Panc1 (cell line): Measurements from ENCODE around the gene MAD1L1. TPM values are rescaled to one million over a fixed set of nuclear protein-coding genes. Genes with fewer than 3 reads are reported as not detected.

Experiments used
- ATAC-seq: fragments of 200-7000 bp; cut with Tn5 transposase; 2 replicates; pipeline ENCODE4 v1.9.1; 2020; ENCODE audit warnings: mild to moderate bottlenecking, moderate library complexity
- BruUV-seq: library from RNA; stranded (reverse); fragments of 400-500 nt; replicated peaks from 2 replicates; lab custom pipeline; 2021; lab: Mats Ljungman, UMichigan
- CTCF ChIA-PET: fragments of 300-600 bp; sonication (Branson Sonifier 250); formaldehyde crosslinking; loops from one replicate; lab custom pipeline; 2022; ENCODE audit warnings: antibody characterized with exemption; lab: Charles Lee
- POLR2A ChIA-PET: fragments of 300-600 bp; sonication (Branson Sonifier 250); formaldehyde crosslinking; loops from one replicate; lab custom pipeline; 2022; ENCODE audit warnings: antibody characterized with exemption; lab: Charles Lee
- DNase-seq: peaks from one replicate; pipeline ENCODE4 v3.0.0-alpha.2; 2010; ENCODE audit warnings: low read depth, low spot score
- H3K27ac ChIP-seq: 2 replicates; pipeline ENCODE4 v1.5.1; 2011; ENCODE audit warnings: mild to moderate bottlenecking, low read length, inconsistent platforms
- H3K27me3 ChIP-seq: fragments of 200-500 bp; sonication (Bioruptor generic); 2 replicates; pipeline ENCODE4 v1.6.0; 2014; ENCODE audit warnings: low read length, inconsistent platforms; ENCODE audit not compliant: control insufficient read depth, insufficient read depth
- H3K36me3 ChIP-seq: fragments of 200-500 bp; sonication (Bioruptor generic); 2 replicates; pipeline ENCODE4 v1.5.1; 2014; ENCODE audit warnings: inconsistent platforms, mild to moderate bottlenecking, low read length, moderate library complexity; ENCODE audit not compliant: control insufficient read depth, insufficient read depth
- H3K4me1 ChIP-seq: 2 replicates; pipeline ENCODE4 v1.5.1; 2011; ENCODE audit warnings: inconsistent platforms, mild to moderate bottlenecking, low read length, moderate library complexity; ENCODE audit not compliant: control insufficient read depth, insufficient read depth
- H3K4me3 ChIP-seq, 2 experiments: 2 replicates each; pipeline ENCODE4 v1.5.1; 2011 to 2012; ENCODE audit warnings: low read depth in 2 of 2, low read length in 2 of 2, mild to moderate bottlenecking in 2 of 2, inconsistent platforms in 1 of 2, moderate library complexity in 1 of 2
- H3K9me3 ChIP-seq: fragments of 200-500 bp; sonication (Bioruptor generic); 2 replicates; pipeline ENCODE4 v1.5.1; 2014; ENCODE audit warnings: low read depth, mild to moderate bottlenecking, inconsistent platforms, low read length, moderate library complexity; ENCODE audit not compliant: control insufficient read depth, insufficient read depth
- POLR2AphosphoS5 ChIP-seq: IDR thresholded peaks from 2 replicates; pipeline ENCODE4 v1.6.1; 2012; ENCODE audit warnings: mild to moderate bottlenecking, low read depth, low read length, moderate library complexity
- SIN3A ChIP-seq: IDR thresholded peaks from 2 replicates; pipeline ENCODE4 v1.6.1; 2012; ENCODE audit warnings: low read depth, mild to moderate bottlenecking, low read length, moderate library complexity, borderline replicate concordance; ENCODE audit not compliant: insufficient read depth
- TCF7L2 ChIP-seq: IDR thresholded peaks from 2 replicates; pipeline ENCODE4 v1.6.1; 2011; ENCODE audit warnings: mild to moderate bottlenecking, low read depth, low read length, inconsistent platforms
- in situ Hi-C: cut with HindIII; loops from 2 replicates; pipeline ENCODE4 v1.10.0; 2016; ENCODE audit warnings: low sequenced_read_pairs, low pct_unique_long_range_greater_than_20kb
- intact Hi-C: fragments of 100-400 bp; cut with micrococcal nuclease; formaldehyde crosslinking; loops from one replicate; pipeline ENCODE4 v1.10.0; 2022; ENCODE audit not compliant: unreplicated experiment
- total RNA-seq: library from RNA; stranded (reverse); gene quantifications from one replicate; pipeline ENCODE4 v1.2.1, GENCODE V29; 2021; ENCODE audit not compliant: unreplicated experiment
- TF ChIP-seq, protein P1 (sequence below): fragments of 450-650 bp; IDR thresholded peaks from 2 replicates; pipeline ENCODE4 v1.5.1; 2017; ENCODE audit warnings: mild to moderate bottlenecking
- TF ChIP-seq, protein P2 (sequence below), 2 experiments: IDR thresholded peaks; 2 replicates each; pipeline ENCODE4 v1.6.1; 2011 to 2012; ENCODE audit warnings: low read depth in 2 of 2, control low read depth in 1 of 2, low read length in 1 of 2, mild to moderate bottlenecking in 1 of 2, moderate library complexity in 1 of 2; ENCODE audit not compliant: insufficient read depth in 1 of 2

The MAD1L1 gene
- total RNA-seq, 1 experiment from 2014 or later, result 70.8 TPM

DNA sequence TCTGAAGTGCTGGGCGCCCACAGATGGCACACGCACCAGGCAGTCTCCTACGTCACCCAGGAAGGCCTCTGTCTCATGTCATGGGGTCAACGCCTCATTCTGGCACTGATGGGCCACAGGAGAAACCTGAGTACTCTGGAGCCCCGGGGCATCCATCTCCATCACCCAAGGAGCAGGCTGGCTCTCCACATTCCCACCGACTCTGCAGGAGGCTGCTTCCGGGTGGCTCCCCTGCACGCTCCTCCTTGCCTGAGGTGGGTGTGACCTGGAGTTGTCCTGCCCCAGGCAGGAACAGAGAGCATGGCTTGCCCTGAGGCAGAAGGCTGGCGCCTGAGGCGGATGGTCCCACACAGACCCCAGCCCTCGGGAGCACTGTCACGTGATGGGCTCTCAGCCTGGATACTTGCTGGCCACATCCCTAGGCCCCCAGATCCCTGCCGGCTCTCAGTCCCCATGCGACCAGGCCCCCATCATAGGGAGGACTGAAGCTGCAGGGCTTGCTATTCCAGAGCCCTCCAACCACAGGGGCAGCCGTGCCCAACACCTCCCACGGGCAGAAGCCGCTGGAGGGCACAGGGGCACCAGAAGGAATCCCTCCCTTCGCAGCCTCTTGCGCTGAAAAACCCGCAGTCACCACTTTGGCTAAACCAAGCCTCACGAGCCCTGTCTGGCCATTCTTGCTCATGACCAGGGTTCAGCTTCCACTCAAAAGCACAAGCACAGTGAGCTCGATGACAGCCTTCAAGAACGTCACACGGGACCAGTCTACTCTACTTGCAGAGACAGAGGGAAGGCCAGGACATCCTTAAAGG, 80.7 kb downstream of the MAD1L1 start:
- ATAC-seq (peak; percentile 22; the same call in 1 of the 2 replicates), DNase-seq (no peak)
- intact Hi-C loops, result no loop called here
- ChIA-PET CTCF (interaction anchor here (0.5 kb wide), 1 partner anchor 825 kb away, joined by 3 read pairs; no protein-coding TSS in a partner anchor), POLR2A (no interaction called here)
- Histone ChIP-seq H3K4me3 (no peak overlapping the region), H3K36me3 (no peaks in the 10 kb centered on the region), H3K9me3 (no peaks in the 10 kb centered on the region), H3K27me3 (no peaks in the 10 kb centered on the region), H3K27ac (no peak overlapping the region), H3K4me1 (peaks cover 4% of the 10 kb centered on the region; the same call in 1 of the 2 replicates)
- no peak for TF ChIP-seq SIN3A
- TF ChIP-seq, protein P1, sequence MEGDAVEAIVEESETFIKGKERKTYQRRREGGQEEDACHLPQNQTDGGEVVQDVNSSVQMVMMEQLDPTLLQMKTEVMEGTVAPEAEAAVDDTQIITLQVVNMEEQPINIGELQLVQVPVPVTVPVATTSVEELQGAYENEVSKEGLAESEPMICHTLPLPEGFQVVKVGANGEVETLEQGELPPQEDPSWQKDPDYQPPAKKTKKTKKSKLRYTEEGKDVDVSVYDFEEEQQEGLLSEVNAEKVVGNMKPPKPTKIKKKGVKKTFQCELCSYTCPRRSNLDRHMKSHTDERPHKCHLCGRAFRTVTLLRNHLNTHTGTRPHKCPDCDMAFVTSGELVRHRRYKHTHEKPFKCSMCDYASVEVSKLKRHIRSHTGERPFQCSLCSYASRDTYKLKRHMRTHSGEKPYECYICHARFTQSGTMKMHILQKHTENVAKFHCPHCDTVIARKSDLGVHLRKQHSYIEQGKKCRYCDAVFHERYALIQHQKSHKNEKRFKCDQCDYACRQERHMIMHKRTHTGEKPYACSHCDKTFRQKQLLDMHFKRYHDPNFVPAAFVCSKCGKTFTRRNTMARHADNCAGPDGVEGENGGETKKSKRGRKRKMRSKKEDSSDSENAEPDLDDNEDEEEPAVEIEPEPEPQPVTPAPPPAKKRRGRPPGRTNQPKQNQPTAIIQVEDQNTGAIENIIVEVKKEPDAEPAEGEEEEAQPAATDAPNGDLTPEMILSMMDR, result no peak
- TF ChIP-seq, protein P2, sequence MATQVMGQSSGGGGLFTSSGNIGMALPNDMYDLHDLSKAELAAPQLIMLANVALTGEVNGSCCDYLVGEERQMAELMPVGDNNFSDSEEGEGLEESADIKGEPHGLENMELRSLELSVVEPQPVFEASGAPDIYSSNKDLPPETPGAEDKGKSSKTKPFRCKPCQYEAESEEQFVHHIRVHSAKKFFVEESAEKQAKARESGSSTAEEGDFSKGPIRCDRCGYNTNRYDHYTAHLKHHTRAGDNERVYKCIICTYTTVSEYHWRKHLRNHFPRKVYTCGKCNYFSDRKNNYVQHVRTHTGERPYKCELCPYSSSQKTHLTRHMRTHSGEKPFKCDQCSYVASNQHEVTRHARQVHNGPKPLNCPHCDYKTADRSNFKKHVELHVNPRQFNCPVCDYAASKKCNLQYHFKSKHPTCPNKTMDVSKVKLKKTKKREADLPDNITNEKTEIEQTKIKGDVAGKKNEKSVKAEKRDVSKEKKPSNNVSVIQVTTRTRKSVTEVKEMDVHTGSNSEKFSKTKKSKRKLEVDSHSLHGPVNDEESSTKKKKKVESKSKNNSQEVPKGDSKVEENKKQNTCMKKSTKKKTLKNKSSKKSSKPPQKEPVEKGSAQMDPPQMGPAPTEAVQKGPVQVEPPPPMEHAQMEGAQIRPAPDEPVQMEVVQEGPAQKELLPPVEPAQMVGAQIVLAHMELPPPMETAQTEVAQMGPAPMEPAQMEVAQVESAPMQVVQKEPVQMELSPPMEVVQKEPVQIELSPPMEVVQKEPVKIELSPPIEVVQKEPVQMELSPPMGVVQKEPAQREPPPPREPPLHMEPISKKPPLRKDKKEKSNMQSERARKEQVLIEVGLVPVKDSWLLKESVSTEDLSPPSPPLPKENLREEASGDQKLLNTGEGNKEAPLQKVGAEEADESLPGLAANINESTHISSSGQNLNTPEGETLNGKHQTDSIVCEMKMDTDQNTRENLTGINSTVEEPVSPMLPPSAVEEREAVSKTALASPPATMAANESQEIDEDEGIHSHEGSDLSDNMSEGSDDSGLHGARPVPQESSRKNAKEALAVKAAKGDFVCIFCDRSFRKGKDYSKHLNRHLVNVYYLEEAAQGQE (IDR thresholded peaks at IDR 0.05; ENCODE audit: insufficient read depth in 1 of 2, low read depth in 2 of 2, low read length in 1 of 2), result no peak
- TF ChIP-seq POLR2AphosphoS5, result no peak
- TF ChIP-seq TCF7L2, result no peak
- BruUV-seq, result no TSS peak
- in situ Hi-C loops, result no loop called here

DNA sequence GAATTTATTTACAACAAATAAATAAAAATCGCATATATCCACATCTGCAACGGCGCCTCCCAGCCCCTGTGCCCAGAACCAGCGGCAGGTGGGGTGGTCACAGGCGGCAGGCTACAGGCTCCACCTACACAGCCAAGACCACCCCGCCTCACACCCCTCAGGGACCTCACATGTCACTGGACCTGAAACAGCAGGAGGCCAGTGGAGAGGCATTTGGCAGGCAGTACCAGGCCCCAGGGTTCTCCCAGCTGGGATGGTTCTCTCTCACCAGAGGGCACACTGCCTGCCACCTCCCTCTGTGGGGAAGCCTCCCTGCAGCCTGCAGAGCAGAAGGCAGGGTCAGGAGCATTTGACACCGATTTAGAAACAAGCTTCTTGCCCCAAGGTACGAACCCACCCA, 81.5 kb downstream of the MAD1L1 start:
- Histone ChIP-seq H3K27me3 (no peaks in the 10 kb centered on the region), H3K4me3 (no peak overlapping the region), H3K36me3 (no peaks in the 10 kb centered on the region), H3K27ac (no peak overlapping the region), H3K4me1 (0 out of 2 replicates have a peak, but pooled peaks cover 4% of the 10 kb centered on the region), H3K9me3 (no peaks in the 10 kb centered on the region)
- ChIA-PET CTCF (interaction anchor here (0.5 kb wide), 1 partner anchor 824 kb away, joined by 3 read pairs; no protein-coding TSS in a partner anchor), POLR2A (no interaction called here)
- 0 out of 2 replicates have a peak, but pooled peaks have one; percentile 49 for ATAC-seq
- intact Hi-C loops, result no loop called here
- DNase-seq, result no peak
- TF ChIP-seq SIN3A, result no peak
- TF ChIP-seq, protein P1, result no peak
- TF ChIP-seq, protein P2 (IDR thresholded peaks at IDR 0.05; ENCODE audit: insufficient read depth in 1 of 2, low read depth in 2 of 2, low read length in 1 of 2), result no peak
- TF ChIP-seq POLR2AphosphoS5, result no peak
- no peak for TF ChIP-seq TCF7L2
- no TSS peak for BruUV-seq
- in situ Hi-C loops, result no loop called here
